HG03457 (cell line): ENCODE data around the gene TRPC5OS.

Experiments used
- ATAC-seq: cut with Tn5 transposase; IDR thresholded peaks from one replicate; pipeline ENCODE4 v1.9.1; 2021; ENCODE audit warnings: moderate number of reproducible peaks; ENCODE audit not compliant: unreplicated experiment

Gene TRPC5OS

GRCh38 chrX:111875881-111876280 is at the start of gene TRPC5OS:
Gene TRPC5OS, plus strand, starts transcription at chrX:111876181. Its CDS starts 25,669 bp downstream, at chrX:111901850.
- ATAC-seq, result no peak

GRCh38 chrX:111829345-111829744 is 46.6 kb upstream of the TRPC5OS start:
- ATAC-seq, result no peak

DNA sequence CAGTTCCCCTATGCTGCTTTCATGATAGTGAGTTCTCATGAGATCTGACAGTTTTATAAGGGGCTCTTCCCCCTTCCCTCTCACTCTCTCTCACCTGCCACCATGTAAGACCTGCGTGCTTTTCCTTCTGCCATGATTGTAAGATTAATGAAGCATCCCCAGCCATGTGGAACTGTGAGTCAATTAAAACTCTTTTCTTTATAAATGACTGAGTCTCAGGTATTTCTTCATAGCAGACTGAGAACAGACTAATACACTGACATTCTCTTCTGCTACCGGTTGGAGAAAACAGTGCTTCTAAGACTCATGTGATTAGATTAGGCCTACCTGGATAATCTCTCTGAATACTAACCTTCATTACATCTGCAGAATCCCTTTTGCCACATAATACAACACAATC is 45.4 kb upstream of the TRPC5OS start:
- ATAC-seq, result no peak

- ATAC-seq, result no peak
Observed at GRCh38 chrX:111831343-111831742, 44.6 kb upstream of the TRPC5OS start.

DNA sequence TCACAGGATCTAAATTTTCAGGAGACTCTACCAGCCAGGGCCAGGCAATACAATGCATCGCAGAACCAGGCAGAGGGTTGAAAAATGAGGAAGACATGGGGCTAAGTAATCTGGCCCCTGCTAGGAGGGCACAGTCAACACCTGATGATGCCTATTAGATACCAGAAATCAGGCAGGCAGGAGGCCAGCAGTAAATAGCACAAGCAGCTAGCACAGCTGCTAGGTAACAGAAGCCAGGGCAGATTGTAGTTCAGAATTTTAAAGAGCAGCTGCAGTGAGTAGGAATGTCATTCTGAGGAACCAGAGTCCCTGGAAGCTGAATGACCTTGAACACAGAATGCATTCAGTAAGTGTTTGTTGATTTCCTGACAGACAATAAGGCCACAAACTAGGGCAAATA is 38.8 kb upstream of the TRPC5OS start:
- ATAC-seq, result no peak

DNA sequence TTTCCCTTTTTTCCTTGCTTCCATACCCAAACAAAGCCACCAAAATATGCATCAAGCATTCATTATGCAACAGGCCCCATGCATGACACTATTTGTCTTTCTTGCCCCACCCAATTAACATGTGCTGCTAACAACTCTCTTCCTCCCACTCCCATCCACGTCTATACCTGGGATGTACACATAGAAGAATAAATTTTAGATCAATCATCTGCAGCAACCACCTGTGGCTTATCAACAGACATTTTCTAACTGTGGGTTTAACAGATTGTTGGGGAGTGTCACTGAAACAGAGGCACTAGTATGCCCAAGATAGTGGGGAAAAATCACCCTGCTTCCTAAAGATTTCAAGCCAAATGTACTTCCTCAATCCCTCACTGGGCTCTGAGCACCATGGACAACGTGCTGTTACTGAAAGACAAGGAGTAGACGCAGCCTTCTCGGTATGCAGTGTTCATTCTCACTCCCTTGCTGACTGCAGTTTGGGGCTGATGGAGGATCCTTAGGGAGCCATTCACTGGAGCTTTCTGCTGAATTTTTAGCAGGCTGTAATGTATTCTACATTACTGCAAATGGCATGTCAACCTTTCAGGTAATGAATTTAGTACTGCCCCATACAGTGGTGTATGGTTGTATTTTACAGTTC is 28.4 kb upstream of the TRPC5OS start:
- no peak for ATAC-seq

DNA sequence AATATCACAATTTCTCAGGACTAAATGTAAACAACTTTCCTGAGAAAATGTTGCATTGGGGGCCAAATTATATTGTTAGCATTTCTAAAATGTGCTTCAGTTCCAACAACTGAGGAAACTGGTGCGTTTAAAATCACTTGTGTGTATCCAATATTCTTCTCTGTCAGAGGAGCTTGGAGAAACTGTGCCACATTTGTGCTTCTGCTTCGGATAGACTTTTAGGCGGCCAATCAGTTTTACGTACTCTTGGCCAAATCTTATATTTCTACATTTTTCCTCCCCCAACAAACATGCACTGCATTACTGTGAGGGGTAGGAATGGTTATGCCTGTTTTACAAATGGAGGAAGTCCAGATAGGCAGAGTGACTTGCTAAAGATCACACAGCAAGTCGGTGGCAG is 27.4 kb upstream of the TRPC5OS start:
- no peak for ATAC-seq

DNA sequence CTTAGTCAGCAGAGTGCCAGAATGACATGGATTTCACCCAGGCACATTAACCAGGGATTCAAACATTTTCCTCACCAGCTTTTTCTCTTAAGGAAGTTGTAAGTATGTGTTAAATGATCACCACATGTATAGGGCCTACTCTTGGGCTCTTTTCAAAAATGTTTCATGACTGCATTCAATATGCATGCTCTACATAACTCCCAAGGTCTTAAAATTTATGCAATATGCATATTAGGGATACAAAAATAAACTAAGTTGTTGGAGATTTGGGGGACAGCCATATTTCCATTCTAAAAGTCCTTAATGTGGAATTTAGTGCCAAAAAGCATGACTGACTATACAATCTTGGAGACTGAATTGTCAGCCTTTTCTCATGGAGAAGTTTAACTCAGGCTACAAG is 25.0 kb upstream of the TRPC5OS start:
- ATAC-seq, result no peak

DNA sequence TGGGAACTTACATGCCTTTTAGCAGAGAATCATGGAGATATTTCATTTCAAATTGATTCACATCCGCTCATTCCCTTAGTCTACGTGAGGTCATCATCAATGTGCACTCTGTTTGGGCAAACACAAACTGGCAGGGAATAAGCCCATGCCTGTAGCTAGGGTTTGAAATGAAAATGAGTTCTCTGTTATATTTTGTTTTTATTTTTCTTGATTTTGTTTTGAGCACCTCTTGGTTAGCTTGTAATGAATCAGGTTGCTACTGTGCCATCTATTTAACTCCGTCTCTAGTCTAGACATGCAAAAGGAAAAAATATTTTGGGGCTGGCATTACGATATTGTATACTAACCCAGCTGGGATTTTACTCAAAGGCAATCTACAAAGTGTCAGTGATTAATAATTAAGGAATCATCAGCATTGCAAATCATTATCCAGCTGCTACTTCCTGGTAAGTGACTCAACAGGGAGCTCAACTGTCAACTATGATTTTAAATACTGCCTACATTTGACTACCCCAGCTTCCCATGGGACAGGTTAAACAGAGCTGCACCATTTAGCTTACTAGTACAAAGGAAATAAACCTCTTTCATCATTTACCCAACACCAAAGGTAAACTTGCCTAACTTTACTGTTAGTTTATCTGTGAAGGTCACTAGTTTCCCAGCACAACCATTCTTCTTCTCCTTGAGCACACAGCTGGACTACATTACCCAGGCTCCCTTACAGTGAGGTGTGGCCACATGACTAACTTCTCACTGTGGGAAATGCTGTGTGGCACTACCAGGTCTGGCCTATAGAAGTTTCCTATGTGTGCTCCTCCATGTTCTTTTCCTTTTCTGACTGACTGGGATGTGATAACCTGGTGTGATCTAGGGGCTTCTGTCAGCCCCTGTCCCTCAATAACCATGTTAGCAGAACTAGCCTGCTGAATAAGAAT is 21.2 kb upstream of the TRPC5OS start:
- no peak for ATAC-seq

DNA sequence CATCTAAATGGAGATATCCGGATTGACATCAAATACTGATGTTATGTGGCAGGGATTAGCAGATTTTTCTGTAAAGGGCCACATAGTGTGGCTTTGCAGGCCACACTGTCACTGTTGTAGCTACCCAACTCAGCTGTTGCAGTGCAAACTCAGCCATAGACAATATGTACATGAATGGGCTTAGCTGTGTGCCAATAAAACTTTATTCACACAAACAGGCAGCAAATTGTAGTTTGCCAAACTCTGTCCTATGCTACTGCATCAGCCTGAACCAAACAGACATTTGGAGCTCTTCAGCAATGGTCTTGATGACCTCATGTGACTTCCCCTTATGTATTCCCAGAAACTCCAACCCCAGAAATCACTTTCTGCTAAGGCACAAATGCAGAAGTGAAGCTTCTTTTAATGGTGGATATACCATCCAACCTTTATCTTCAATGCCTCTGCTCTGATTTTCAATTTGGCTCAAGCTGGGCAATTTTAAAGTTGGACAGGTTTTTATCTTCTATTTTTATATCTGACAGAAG is 18.4 kb upstream of the TRPC5OS start:
- ATAC-seq, result no peak

DNA sequence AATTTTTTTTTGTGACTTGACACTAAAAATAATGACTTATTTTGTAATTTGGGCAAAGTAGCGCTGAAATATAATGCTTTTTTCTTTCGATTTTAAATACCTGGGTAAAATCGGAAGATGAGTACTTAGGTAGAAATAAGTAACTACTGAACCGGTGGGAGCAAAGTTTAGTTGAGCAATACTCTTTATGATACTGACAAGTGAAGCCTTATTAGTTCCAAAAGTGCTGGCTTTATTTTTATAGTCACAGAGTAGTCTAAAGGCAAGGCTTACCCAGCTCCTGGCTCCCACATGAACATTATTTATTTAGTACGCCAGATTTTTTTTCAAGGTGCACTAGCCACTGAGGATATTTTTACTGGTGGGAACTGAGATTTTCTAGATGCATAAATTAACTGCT is 14.4 kb upstream of the TRPC5OS start:
- no peak for ATAC-seq

- no peak for ATAC-seq
Observed at GRCh38 chrX:111867236-111867635, 8.7 kb upstream of the TRPC5OS start.

- peak; percentile 60 for ATAC-seq
Observed at GRCh38 chrX:111868726-111869638, 7.0 kb upstream of the TRPC5OS start.

- peak; percentile 56 for ATAC-seq
Observed at GRCh38 chrX:111869639-111870034, 6.3 kb upstream of the TRPC5OS start.

DNA sequence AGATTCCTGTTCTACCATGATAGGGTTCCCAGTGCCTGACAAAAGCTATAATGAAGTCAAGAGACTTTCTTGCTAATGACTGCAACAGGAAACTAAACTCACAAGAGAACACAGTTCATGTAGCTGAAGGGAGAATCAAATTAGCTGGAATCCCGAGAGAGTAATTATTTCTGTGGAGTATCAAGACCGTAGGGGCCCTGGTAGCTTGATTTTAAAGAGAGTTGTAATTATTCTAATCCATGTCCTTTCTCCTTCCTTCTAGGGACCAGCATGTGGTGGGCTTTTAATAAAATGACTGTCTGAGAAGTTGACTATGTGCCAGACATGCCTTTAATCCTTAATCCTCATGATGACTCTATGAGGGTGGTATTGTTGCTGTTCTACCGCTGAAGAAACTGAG is 1.7 kb upstream of the TRPC5OS start:
- ATAC-seq, result no peak

DNA sequence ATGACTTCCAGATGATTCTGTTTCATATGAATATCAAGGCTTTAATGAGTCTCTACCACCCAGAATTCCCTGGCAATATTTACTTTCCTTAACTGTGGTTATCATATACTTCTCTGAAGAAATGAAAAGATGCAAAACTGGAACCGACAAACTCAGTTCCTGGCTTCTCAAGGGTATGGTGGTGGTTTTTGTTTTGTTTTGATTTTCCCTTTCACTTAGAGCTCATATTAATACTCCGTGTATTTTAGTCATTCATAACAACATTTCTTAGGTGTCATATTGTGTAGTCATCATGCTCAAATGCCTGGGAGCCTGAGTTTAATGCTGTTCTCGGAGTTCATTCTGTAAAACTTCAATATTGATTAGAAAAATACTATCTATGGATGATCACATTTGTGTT is 665 bp downstream of the TRPC5OS start:
- ATAC-seq, result no peak

GRCh38 chrX:111877681-111878080 is 1.7 kb downstream of the TRPC5OS start:
- no peak for ATAC-seq

DNA sequence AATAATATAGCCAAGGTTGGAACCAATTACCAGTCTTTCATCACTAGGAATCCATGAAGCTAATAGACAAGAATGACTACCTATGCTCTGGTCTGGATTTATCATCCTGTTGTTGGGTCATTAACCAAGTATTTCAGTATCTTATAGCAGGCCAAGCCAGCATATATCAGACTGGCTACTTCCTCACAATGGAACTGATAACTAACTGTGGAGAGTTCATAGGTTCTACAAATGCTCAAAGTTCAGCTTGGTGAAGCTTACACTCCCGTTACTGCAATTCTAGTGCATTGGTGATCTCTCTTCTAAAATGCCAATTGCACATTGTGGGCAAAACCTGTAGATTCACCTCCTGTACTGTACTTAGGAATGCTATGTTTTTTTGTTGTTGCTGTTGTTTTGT is 4.8 kb downstream of the TRPC5OS start:
- no peak for ATAC-seq

- no peak for ATAC-seq
Observed at GRCh38 chrX:111881715-111882114, 5.7 kb downstream of the TRPC5OS start.

DNA sequence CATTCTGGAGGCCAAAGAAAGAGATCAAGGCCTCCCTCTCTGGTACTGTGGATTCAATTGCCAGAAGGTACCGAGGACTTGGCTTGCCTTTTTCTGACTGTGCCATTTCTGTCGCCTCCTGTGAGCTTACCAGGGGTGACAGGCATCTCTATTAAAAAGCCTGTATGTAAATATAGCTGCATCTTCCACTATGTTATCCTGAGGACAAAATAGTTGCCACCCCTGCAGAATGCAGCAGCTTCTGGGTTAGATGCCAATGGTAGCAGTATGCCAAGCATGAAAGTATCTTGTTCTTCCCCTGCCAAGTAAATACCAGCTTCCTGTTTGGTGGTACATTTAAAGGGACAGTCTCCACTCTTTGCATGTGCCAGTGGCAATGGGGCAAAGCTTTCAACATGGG is 10.7 kb downstream of the TRPC5OS start:
- ATAC-seq, result no peak

DNA sequence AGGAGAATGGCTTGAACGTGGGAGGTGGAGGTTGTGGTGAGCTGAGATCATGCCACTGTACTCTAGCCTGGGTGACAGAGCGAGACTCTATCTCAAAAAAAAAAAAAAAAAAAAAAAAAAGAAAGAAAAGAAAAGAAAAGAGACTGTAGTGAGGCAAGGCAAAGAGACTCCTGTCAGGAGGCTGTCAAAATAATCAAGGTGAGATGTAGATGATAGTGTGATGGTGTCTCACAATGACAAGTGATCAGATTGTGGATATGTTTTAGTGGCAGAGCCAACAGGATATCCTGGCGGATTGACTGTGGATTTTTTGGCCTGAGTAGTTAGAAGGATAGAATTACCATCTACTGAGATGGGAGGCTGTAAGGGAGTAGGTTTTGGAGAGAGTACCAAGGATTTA is 12.6 kb downstream of the TRPC5OS start:
- ATAC-seq, result no peak
